Lower leg skin (tissue), 4 donors: ENCODE results near the gene ATCAY. TPM values are rescaled to one million over a fixed set of nuclear protein-coding genes. Genes with fewer than 3 reads are reported as not detected.

Experiments used
- DNase-seq, 2 donors: peaks; one replicate each; pipeline ENCODE4 v3.0.0-alpha.2; 2019; ENCODE audit warnings: low spot score in 2 of 2
- H3K4me3 ChIP-seq: fragments of 200-600 bp; sonication (generic); 2 replicates; pipeline ENCODE4 v1.5.1; 2017; ENCODE audit warnings: mild to moderate bottlenecking, low read depth; ENCODE audit not compliant: poor library complexity, severe bottlenecking
- CTCF ChIP-seq, 3 donors: fragments of 450-650 bp; IDR thresholded peaks; one replicate each; pipeline ENCODE4 v1.5.1; 2016; ENCODE audit warnings: antibody characterized with exemption in 3 of 3, mild to moderate bottlenecking in 3 of 3, moderate library complexity in 2 of 3
- POLR2A ChIP-seq, 2 donors: fragments of 450-650 bp; IDR thresholded peaks; one replicate each; pipeline ENCODE4 v1.6.1; 2016 to 2017; ENCODE audit warnings: antibody characterized with exemption in 2 of 2, mild to moderate bottlenecking in 1 of 2, moderate library complexity in 1 of 2
- WGBS, 2 donors: methylation state at CpG; one replicate each; pipeline ENCODE4 v1.1.5; 2018; 5-methylcytosine and 5-hydroxymethylcytosine counted together
- intact Hi-C: fragments of 100-400 bp; cut with DNase I; formaldehyde crosslinking; loops from one replicate; pipeline ENCODE4 v1.15.0; 2023; ENCODE audit warnings: low total_unique reads
- total RNA-seq, 4 donors: library from RNA; depleted of rRNA; stranded (reverse); fragments of >200 nt; gene quantifications; one replicate each; pipeline ENCODE4 v1.1.0, GENCODE V29; 2016

ATCAY gene
- total RNA-seq, 4 donors from 2014 or later = not detected

- DNase-seq = no peak
- TF ChIP-seq CTCF (IDR thresholded peaks at IDR 0.05) (no peak), POLR2A (IDR thresholded peaks at IDR 0.05) (no peak)
- H3K4me3 ChIP-seq = no peak overlapping the region
- whole genome bisulfite sequencing, 2 donors = 29 to 53% methylated on average over 17 to 18 of the region's 18 CpGs
- intact Hi-C loops = no loop called here
Measured at GRCh38 chr19:3899531-3900294, 19.2 kb downstream of the ATCAY start.

GRCh38 chr19:3902317-3902973 lies 22.0 kb downstream of the ATCAY start:
- TF ChIP-seq CTCF (IDR thresholded peaks at IDR 0.05) (no peak), POLR2A (IDR thresholded peaks at IDR 0.05) (no peak)
- no peak overlapping the region for H3K4me3 ChIP-seq
- no peak for DNase-seq
- 56 to 69% methylated on average over 15 of the region's 15 CpGs for WGBS, 2 donors
- intact Hi-C loops = no loop called here

GRCh38 chr19:3904233-3904632 lies 23.7 kb downstream of the ATCAY start:
- intact Hi-C loops = no loop called here
- no peak for DNase-seq
- WGBS, 2 donors = 86% methylated on average over 8 of the region's 8 CpGs
- TF ChIP-seq POLR2A (IDR thresholded peaks at IDR 0.05) (no peak), CTCF (IDR thresholded peaks at IDR 0.05) (no peak)
- H3K4me3 ChIP-seq = no peak overlapping the region

- intact Hi-C loops = no loop called here
Measured at GRCh38 chr19:3907626-3908265, 27.3 kb downstream of the ATCAY start.

More at GRCh38 chr19:3907626-3908265, 27.3 kb downstream of the ATCAY start:
- no peak for DNase-seq
- no peak for TF ChIP-seq CTCF (IDR thresholded peaks at IDR 0.05)
- TF ChIP-seq POLR2A (IDR thresholded peaks at IDR 0.05) = no peak
- no peak overlapping the region for H3K4me3 ChIP-seq
- WGBS, 2 donors = 82 to 88% methylated on average over 36 to 40 of the region's 50 CpGs
